ENCODE measurements around the gene UHMK1. TPM values are rescaled to one million over a fixed set of nuclear protein-coding genes. Genes with fewer than 3 reads are reported as not detected.

Gene UHMK1
- total and polyA plus RNA-seq, 2 of the 4 experiments (the other 2 are of a cell fraction) = 15.6 to 57.9 TPM

- Histone ChIP-seq H3K23ac (ENCODE audit: low read depth, low read length) (peak overlapping the region; percentile 42; the same call in 1 of the 2 replicates), H3K4me1 (ENCODE audit: control insufficient read depth, insufficient read depth, low read length) (peaks cover 2% of the 10 kb centered on the region; the same call in 1 of the 2 replicates), H4K20me1 (ENCODE audit: insufficient read depth, low read length) (no peaks in the 10 kb centered on the region), H3K9me1 (ENCODE audit: insufficient read depth, low read length) (no peaks in the 10 kb centered on the region), H3K56ac (ENCODE audit: extremely low read depth, insufficient read depth, low read length) (no peak overlapping the region), H3K9ac (ENCODE audit: low read depth, low read length) (no peak overlapping the region), H3K4me2 (ENCODE audit: low read depth, low read length) (peak overlapping the region; percentile 39), H2AK5ac (ENCODE audit: low read depth, low read length) (no peak overlapping the region), H2BK120ac (ENCODE audit: low read depth, low read length) (no peak overlapping the region), H4K5ac (ENCODE audit: low read depth, low read length) (peak overlapping the region; percentile 4; the same call in 1 of the 2 replicates), H3K4me3 (ENCODE audit: insufficient read depth, low read depth, low read length) (no peak overlapping the region), H3K79me1 (ENCODE audit: low read depth in 1 of 2, low read length in 2 of 2) (no peaks in the 10 kb centered on the region), H3K14ac (replicated peaks; ENCODE audit: low read depth, low read length) (peak overlapping the region; percentile 68; the same call in 1 of the 2 replicates), H3K9me3 (ENCODE audit: control insufficient read depth, insufficient read depth, low read length) (no peaks in the 10 kb centered on the region), H3K36me3 (ENCODE audit: control insufficient read depth, insufficient read depth, low read length) (no peaks in the 10 kb centered on the region), H2BK20ac (ENCODE audit: low read depth, low read length) (peak overlapping the region; percentile 20; the same call in 1 of the 2 replicates), H3K27me3 (ENCODE audit: control insufficient read depth, insufficient read depth, low read length) (no peaks in the 10 kb centered on the region), H2BK5ac (ENCODE audit: low read depth, low read length, poor library complexity, severe bottlenecking) (peak overlapping the region; percentile 42), H3K27ac (ENCODE audit: insufficient read depth, low read length) (no peak overlapping the region), H2BK15ac (ENCODE audit: low read depth, low read length) (no peak overlapping the region), H4K8ac (ENCODE audit: low read depth in 2 of 2, low read length in 2 of 2) (peak overlapping the region in 1 of 2 experiments; percentile 76; a peak in 2 of 4 replicates), H2AFZ (replicated peaks; ENCODE audit: low read length, poor library complexity) (peak overlapping the region; percentile 87), H3K4ac (ENCODE audit: low read depth, low read length) (peak overlapping the region; percentile 51; the same call in 1 of the 2 replicates), H2AK9ac (replicated peaks; ENCODE audit: low read depth, low read length, poor library complexity) (no peak overlapping the region), H3K18ac (ENCODE audit: low read depth, low read length) (peak overlapping the region; percentile 3; the same call in 1 of the 2 replicates), H4K91ac (ENCODE audit: insufficient read depth, low read depth, low read length) (peak overlapping the region; percentile 42; the same call in 1 of the 2 replicates)
- intact Hi-C loops (cut with micrococcal nuclease) = no loop called here
- in situ Hi-C loops (cut with MboI; ENCODE audit: low sequenced_read_pairs) = no loop called here
- POLR2A ChIA-PET (ENCODE audit: unreplicated experiment) = no interaction called here
- dilution Hi-C loops (cut with HindIII; ENCODE audit: low sequenced_read_pairs, unreplicated experiment) = no loop called here
- BruUV-seq (replicated peaks) = no TSS peak
- 30% methylated on average over 2 of the region's 4 CpGs; no CpG with 5 or more reads in 1 of the 2 experiments for WGBS, 2 experiments (ENCODE audit: extremely low coverage in 2 of 2, insufficient read length in 1 of 2)
- ATAC-seq (ENCODE audit: low read depth) (peak; percentile 59; the same call in 1 of the 2 replicates), DNase-seq (peak; percentile 54)
- TF ChIP-seq CEBPB (IDR thresholded peaks at IDR 0.05; ENCODE audit: low read depth, low read length) (no peak), RAD21 (IDR thresholded peaks at IDR 0.05; ENCODE audit: low read length) (no peak)
- CTCF ChIA-PET = no interaction called here
Measured at GRCh38 chr1:162548170-162548569, 50.6 kb downstream of the UHMK1 start.

Data from IMR-90 (cell line).